KOPT-K1 (cell line): ENCODE results near the gene REPS2.

ENCODE experiments used
- H3K27ac ChIP-seq: fragments of 200-600 bp; sonication (generic); 2 replicates; pipeline ENCODE4 v1.5.1; 2016; ENCODE audit warnings: antibody characterized with exemption, mild to moderate bottlenecking, low read depth, low read length; ENCODE audit not compliant: poor library complexity, severe bottlenecking
- H3K36me3 ChIP-seq: fragments of 200-600 bp; sonication (generic); 2 replicates; pipeline ENCODE4 v1.5.1; 2017; ENCODE audit warnings: antibody characterized with exemption, mild to moderate bottlenecking, low read length, moderate library complexity; ENCODE audit not compliant: insufficient read depth
- H3K9me3 ChIP-seq: fragments of 200-600 bp; sonication (generic); 2 replicates; pipeline ENCODE4 v1.5.1; 2017; ENCODE audit warnings: antibody characterized with exemption, low read length, mild to moderate bottlenecking; ENCODE audit not compliant: insufficient read depth, poor library complexity, severe bottlenecking

The REPS2 gene

DNA sequence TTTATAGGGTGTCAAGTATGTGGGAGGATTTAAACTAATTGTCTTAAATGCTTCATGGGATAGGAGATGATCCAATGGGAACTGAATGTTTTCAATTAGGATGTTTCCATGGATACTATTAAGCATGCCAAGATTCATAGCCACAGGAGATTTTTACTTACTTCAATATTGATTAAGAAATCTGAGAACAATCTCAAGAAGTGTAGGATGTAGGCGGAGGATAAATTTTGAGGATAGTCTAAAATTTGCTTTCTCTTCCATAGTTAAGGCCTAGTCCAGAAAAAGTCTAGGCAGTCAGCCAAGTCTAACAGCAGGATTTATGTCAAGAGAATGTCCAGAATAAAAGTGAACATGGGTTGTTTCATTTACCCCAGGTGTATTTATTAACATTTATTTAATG is 32.8 kb downstream of the REPS2 start:
- no peaks in the 10 kb centered on the region for H3K36me3 ChIP-seq
- H3K9me3 ChIP-seq = no peaks in the 10 kb centered on the region
- H3K27ac ChIP-seq = no peak overlapping the region

DNA sequence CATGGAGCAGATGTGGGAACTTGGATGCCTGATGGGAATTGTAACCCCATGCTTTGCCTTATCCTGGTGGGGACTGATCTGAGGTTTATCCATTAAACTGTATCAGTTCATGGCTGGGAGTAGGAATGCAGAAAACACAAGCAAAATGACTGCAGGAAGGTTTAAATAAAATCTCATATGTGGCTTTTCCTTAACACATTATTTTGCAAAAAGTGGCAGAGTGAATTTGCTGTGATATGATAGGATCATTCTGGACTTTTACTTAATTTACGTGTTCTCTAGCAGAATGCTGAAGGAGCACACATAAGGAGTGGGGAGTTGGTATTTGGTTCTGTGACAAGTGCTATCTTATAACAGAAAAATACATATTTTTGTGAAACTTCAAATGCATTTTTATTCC is 34.8 kb downstream of the REPS2 start:
- H3K27ac ChIP-seq = no peak overlapping the region
- no peaks in the 10 kb centered on the region for H3K36me3 ChIP-seq
- H3K9me3 ChIP-seq = no peaks in the 10 kb centered on the region

DNA sequence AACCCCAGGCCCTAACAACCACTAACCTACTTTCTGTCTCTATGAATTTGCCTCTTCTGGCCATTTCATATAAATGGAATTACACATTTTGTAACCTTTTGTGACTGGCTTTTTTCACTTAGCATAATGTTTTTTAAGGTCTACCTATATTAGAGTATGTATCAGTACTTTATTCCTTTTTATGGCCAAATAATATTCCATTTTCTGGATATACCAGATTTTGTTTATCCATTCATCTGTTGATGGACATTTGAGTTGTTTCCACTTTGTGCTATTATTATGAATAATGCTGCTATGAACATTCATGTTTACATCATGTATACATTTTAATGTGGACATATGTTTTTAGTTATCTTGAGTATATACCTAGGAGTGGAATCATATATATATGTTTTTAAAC is 35.5 kb downstream of the REPS2 start:
- no peaks in the 10 kb centered on the region for H3K36me3 ChIP-seq
- H3K27ac ChIP-seq = no peak overlapping the region
- no peaks in the 10 kb centered on the region for H3K9me3 ChIP-seq

DNA sequence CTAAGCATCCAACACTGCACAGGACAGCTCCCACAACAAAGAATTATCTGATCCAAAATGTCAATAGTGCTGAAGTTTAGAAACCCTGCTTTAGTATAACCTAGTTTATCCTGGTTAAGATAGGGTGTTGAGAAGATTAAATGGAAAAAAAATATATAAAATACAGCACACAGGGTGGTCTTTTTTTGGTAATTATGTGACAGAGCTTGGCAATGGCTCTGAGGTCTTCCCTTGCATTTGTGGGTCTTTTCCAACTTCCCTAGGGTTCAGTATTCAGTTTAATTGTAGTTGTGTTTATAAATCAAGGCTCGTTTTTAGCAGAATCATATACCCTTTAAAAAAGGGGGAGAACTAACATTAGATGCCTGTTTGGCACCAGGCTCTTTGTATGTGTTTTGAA is 36.6 kb downstream of the REPS2 start:
- no peaks in the 10 kb centered on the region for H3K9me3 ChIP-seq
- H3K27ac ChIP-seq = no peak overlapping the region
- no peaks in the 10 kb centered on the region for H3K36me3 ChIP-seq

DNA sequence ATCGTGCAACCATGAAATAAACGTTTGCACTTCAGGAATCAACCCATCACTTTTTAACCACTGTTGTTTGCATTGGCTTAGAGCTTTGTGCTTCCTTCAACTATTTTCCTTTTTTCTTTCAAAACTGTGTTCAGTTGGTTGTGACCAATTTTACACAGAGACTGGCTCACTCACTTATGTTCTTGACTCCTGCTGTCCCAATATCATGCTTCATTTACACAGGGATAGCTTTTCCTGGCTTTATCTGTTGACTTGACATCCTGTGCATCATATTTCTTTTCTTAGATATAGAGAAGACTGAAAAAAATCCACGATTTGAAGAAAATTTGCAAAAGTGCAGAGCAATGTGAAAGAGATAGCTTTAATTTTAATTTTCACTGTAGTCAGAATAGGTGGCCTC is 38.8 kb downstream of the REPS2 start:
- Histone ChIP-seq H3K36me3 (no peaks in the 10 kb centered on the region), H3K9me3 (no peaks in the 10 kb centered on the region), H3K27ac (no peak overlapping the region)

DNA sequence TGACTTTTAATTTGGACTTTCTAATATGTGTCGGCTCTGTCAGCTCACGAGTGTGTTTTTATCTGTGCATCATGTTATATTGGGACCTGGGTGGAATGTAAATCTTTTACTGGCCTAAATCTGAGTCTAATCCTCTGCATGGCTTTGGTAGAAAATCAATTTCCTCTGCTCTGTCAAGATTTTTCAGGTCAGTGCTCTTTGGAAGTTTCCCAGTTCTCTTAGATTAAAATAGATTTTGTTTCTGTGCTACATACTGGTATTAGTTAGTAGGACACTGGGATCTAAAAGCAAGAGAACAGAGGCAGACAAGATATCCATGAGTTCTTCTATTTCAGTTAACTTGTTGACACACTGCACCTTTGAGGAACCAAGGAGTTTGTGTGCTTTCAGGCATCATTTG is 39.7 kb downstream of the REPS2 start:
- Histone ChIP-seq H3K27ac (no peak overlapping the region), H3K9me3 (no peaks in the 10 kb centered on the region), H3K36me3 (no peaks in the 10 kb centered on the region)

DNA sequence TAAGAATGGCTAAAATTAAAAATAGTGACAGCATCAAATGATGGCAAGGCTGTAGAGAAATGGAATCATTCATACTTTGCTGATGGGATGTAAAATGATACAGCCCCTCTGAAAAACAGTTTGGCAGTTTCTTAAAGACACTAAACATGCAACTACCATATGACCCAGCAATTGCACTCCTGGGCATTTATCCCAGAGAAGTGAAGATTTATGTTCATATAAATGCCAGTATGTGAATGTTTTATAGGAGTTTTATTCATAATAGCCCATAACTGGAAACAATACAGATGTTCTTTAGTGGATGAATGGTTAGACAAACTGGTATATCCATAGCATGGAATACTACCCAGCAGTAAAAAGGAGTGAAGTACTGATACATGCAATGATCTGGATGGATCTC is 43.3 kb downstream of the REPS2 start:
- no peak overlapping the region for H3K27ac ChIP-seq
- H3K36me3 ChIP-seq = no peaks in the 10 kb centered on the region
- no peaks in the 10 kb centered on the region for H3K9me3 ChIP-seq

DNA sequence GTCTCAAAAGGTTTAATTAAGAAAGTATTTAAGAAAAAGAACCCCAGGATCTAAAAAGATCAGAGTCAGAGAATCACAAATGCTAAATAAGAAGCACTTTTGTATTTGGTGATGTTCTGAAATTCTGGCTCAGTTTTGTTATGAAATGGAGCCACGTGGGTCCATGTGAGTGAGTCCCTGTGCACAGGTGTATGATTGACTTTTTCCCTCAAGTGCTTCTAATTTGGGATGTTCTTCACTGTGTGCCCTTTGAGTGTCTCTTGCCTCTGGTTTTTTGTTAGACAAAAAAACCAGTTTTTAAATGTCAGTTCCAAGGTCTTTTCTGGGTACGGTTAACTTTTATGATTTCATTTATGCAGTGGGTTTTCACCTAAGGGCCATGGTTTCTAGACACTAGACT is 44.4 kb downstream of the REPS2 start:
- Histone ChIP-seq H3K9me3 (no peaks in the 10 kb centered on the region), H3K36me3 (no peaks in the 10 kb centered on the region), H3K27ac (no peak overlapping the region)

DNA sequence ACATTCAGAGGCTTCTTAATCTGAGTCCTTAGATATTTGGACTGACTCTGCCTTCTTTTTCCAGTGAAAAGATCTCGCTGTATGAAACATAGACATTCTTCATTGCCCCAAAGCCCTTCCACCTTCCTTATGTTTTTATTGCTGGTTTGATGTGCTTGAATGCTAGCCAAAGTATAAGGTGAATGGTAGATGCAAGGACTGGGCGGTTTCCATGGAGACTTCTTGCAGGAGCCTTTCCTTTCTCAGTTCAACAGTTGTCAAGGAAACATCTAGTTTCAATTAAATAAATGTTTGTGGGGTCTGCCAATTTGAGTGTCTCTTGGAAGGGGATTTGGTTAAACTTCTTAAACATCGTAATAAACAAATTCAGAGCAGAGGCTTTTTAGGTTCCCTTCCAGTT is 46.0 kb downstream of the REPS2 start:
- H3K9me3 ChIP-seq = no peaks in the 10 kb centered on the region
- no peaks in the 10 kb centered on the region for H3K36me3 ChIP-seq
- H3K27ac ChIP-seq = no peak overlapping the region

DNA sequence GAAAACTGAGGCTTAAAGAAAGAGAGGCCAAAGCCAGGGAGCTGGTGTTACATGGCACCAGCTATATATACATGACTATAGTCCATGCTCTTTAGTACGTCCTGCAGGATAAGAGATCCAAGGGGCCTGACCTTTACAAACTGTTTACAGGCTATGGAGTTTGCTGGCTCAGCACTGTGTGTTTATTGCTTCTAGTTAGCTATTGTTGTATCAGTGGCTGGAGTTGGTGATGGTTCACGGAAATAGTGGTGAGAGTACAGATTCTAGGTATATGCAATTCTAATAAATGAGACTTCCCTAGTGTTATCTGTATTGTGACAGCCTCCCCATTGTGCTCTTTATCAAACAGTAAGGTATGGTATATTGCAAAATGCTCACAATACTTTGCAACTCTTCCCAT is 46.5 kb downstream of the REPS2 start:
- Histone ChIP-seq H3K27ac (no peak overlapping the region), H3K36me3 (no peaks in the 10 kb centered on the region), H3K9me3 (no peaks in the 10 kb centered on the region)

DNA sequence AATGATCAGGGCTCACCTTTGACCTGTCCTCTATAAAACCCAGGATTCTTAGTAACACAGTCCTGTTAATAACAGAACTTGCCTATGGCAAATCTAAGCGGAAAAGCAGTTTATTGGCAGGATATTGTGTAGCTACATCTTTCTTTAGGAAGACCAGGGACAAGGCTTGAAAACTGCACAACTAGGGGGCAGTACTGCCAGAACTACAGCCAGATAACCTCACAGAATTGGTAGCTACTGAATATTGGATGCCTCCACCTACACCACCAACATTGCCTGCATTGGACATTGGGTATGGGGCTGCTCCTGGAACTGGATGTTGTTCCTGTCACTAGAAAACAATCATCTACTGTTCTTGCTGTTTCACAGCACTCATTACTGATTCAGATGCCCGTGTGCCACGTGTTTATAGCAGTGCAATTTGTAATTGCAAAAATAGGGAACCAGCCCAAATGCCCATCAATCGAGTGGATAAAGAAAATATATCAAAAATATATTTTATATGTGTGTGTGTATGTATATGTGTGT is 47.4 kb downstream of the REPS2 start:
- Histone ChIP-seq H3K9me3 (no peaks in the 10 kb centered on the region), H3K36me3 (no peaks in the 10 kb centered on the region)

DNA sequence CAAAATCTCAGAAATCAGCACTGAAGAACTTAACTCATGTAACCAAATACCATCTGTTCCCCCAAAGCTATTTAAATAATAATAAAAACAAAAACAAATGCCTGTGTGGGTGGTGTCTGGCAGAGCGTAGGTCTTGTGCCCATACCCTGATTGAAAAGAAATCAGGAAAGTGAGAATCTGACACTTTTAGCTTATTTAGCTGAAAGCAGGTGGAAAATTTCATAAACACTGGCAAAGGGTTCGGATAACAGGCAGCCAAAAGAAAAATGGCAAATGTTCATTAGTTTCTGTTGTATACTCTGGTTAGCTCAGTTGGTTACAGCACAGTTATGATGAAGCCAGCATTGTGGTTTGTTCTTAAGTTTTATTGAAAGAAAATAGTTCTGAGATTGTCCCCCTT is 48.3 kb downstream of the REPS2 start:
- no peaks in the 10 kb centered on the region for H3K9me3 ChIP-seq
- H3K27ac ChIP-seq = no peak overlapping the region
- H3K36me3 ChIP-seq = no peaks in the 10 kb centered on the region

More for the DNA sequence above, 47.4 kb downstream of the REPS2 start:
- H3K27ac ChIP-seq = no peak overlapping the region

DNA sequence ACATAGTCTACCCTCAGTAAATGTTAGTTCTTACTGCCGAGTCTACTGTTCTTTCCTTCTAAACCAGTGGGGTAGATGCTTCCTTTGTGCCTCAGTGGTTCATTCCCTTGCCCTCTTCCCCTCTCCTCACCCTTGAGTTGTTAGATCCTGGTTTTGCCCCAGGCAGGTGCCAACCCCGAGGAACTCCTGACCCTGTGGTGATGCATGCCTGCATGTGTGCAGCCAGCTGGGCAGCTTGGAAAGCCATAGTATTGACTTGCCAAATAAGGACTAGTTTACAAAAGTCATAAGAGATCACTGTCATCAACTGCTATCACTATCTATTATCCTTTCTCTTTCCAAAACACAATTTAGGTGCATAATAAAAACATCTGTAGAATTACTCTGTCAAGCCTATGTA is 50.9 kb downstream of the REPS2 start:
- no peak overlapping the region for H3K27ac ChIP-seq
- H3K9me3 ChIP-seq = no peaks in the 10 kb centered on the region
- no peaks in the 10 kb centered on the region for H3K36me3 ChIP-seq

DNA sequence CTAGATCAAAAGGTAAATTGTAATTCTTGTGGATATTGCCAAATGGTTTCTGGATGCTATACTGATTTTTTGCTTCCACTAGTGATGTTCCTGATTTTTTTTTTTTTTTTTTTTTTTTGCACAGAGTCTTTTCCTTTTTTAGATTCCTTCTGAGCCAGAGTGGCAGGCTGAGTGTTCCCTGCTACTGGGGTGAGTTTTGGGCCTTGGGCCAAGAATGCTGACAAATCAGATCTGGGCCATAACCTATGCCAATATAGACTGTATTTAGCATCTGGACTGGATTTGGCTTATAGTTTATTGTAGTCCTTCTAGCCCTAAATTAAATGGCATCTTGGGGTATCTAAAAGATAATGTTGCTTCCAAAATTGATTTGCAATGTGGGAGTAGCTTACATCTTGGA is 52.8 kb downstream of the REPS2 start:
- Histone ChIP-seq H3K27ac (no peak overlapping the region), H3K36me3 (no peaks in the 10 kb centered on the region), H3K9me3 (no peaks in the 10 kb centered on the region)

DNA sequence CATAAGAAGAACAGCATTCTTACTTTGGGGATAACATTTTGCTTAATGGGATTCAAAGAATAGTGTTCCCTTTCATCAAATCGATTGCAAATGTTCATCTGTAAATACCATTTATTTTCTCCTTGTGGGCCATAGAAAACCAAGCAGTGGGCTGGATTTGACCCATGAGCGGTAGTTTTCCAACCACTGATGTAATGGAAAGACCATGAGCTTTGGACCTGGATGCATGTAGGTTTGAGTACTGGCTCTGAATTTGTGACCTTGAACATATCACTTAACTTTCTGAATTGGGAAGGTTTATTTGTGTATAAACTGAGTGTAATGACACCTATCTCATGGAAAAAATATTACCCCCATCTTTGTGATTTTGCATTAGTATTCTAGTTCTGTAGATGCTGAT is 54.3 kb downstream of the REPS2 start:
- no peaks in the 10 kb centered on the region for H3K36me3 ChIP-seq
- H3K27ac ChIP-seq = no peak overlapping the region
- H3K9me3 ChIP-seq = no peaks in the 10 kb centered on the region

DNA sequence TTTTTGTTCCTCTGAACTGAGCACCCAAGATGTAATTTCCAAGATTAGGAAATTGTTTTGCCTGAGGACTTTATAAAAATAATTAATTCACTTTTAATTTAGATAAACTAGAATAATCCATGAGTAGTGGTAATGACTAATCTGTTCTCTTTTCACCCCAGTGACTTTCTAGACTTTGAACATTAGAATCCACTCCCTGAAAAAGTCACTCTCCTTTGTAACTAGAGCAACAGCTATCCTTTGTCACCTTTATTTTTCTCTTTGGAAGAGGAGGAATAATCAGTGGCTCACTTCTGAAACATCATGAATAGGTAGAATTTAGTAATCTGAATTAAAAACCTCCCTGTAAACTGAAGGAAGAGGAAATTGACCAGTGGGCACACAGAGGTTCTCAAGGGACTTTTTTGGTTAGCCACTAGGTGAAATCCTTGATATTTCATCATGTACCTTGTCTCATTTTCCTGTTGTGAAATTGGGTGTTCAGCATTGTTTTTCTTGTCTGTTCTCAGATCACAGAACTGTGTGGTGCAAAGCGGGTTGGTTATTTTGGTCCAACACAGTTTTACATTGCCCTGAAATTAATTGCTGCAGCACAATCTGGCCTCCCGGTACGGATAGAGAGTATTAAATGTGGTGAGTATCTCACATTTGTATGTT is 59.4 kb downstream of the REPS2 start:
- Histone ChIP-seq H3K9me3 (no peaks in the 10 kb centered on the region), H3K27ac (no peak overlapping the region), H3K36me3 (no peaks in the 10 kb centered on the region)
